ENCODE measurements around the gene HBA2.

The HBA2 gene

GRCh38 chr16:188674-189073 lies 16.0 kb downstream of the HBA2 start:
- no peak overlapping the region for H3K27ac ChIP-seq (ENCODE audit: poor library complexity, severe bottlenecking)
- H3K36me3 ChIP-seq (ENCODE audit: low read depth) = peaks cover 58% of the 10 kb centered on the region
- peak; percentile 37 for TF ChIP-seq CTCF (IDR thresholded peaks at IDR 0.05; ENCODE audit: poor library complexity, severe bottlenecking)
- no peaks in the 10 kb centered on the region for H3K9me3 ChIP-seq (ENCODE audit: severe bottlenecking)
- DNase-seq (ENCODE audit: low spot score) = no peak
- no peak overlapping the region for H3K4me3 ChIP-seq (ENCODE audit: severe bottlenecking)
- peak; percentile 33; the same call in 1 of the 3 replicates for ATAC-seq (ENCODE audit: low read depth)
- H3K4me1 ChIP-seq (ENCODE audit: insufficient read depth, poor library complexity, severe bottlenecking) = no peaks in the 10 kb centered on the region
- no peaks in the 10 kb centered on the region for H3K27me3 ChIP-seq (ENCODE audit: insufficient read depth, poor library complexity, severe bottlenecking)

- H3K36me3 ChIP-seq (ENCODE audit: low read depth) = peaks cover 68% of the 10 kb centered on the region
Observed at GRCh38 chr16:189604-190186, 17.0 kb downstream of the HBA2 start.

GRCh38 chr16:191831-192230 lies 19.2 kb downstream of the HBA2 start:
- Histone ChIP-seq H3K27ac (ENCODE audit: poor library complexity, severe bottlenecking) (no peak overlapping the region), H3K36me3 (ENCODE audit: low read depth) (peaks cover 88% of the 10 kb centered on the region), H3K4me1 (ENCODE audit: insufficient read depth, poor library complexity, severe bottlenecking) (no peaks in the 10 kb centered on the region), H3K9me3 (ENCODE audit: severe bottlenecking) (no peaks in the 10 kb centered on the region), H3K4me3 (ENCODE audit: severe bottlenecking) (no peak overlapping the region), H3K27me3 (ENCODE audit: insufficient read depth, poor library complexity, severe bottlenecking) (no peaks in the 10 kb centered on the region)
- ATAC-seq (ENCODE audit: low read depth) = no peak
- no peak for DNase-seq (ENCODE audit: low spot score)
- no peak for TF ChIP-seq CTCF (IDR thresholded peaks at IDR 0.05; ENCODE audit: poor library complexity, severe bottlenecking)

More at GRCh38 chr16:189604-190186, 17.0 kb downstream of the HBA2 start:
- H3K4me1 ChIP-seq (ENCODE audit: insufficient read depth, poor library complexity, severe bottlenecking) = no peaks in the 10 kb centered on the region
- DNase-seq (ENCODE audit: low spot score) (no peak), ATAC-seq (ENCODE audit: low read depth) (no peak)
- no peaks in the 10 kb centered on the region for H3K27me3 ChIP-seq (ENCODE audit: insufficient read depth, poor library complexity, severe bottlenecking)
- TF ChIP-seq CTCF (IDR thresholded peaks at IDR 0.05; ENCODE audit: poor library complexity, severe bottlenecking) = no peak
- no peak overlapping the region for H3K4me3 ChIP-seq (ENCODE audit: severe bottlenecking)
- no peaks in the 10 kb centered on the region for H3K9me3 ChIP-seq (ENCODE audit: severe bottlenecking)
- no peak overlapping the region for H3K27ac ChIP-seq (ENCODE audit: poor library complexity, severe bottlenecking)

GRCh38 chr16:192686-193085 lies 20.0 kb downstream of the HBA2 start:
- H3K36me3 ChIP-seq (ENCODE audit: low read depth) = peaks cover 89% of the 10 kb centered on the region
- no peaks in the 10 kb centered on the region for H3K9me3 ChIP-seq (ENCODE audit: severe bottlenecking)
- ATAC-seq (ENCODE audit: low read depth) (no peak), DNase-seq (ENCODE audit: low spot score) (no peak)
- H3K27ac ChIP-seq (ENCODE audit: poor library complexity, severe bottlenecking) = no peak overlapping the region
- no peak for TF ChIP-seq CTCF (IDR thresholded peaks at IDR 0.05; ENCODE audit: poor library complexity, severe bottlenecking)
- H3K4me1 ChIP-seq (ENCODE audit: insufficient read depth, poor library complexity, severe bottlenecking) = no peaks in the 10 kb centered on the region
- no peak overlapping the region for H3K4me3 ChIP-seq (ENCODE audit: severe bottlenecking)
- H3K27me3 ChIP-seq (ENCODE audit: insufficient read depth, poor library complexity, severe bottlenecking) = no peaks in the 10 kb centered on the region

GRCh38 chr16:193441-193840 lies 20.8 kb downstream of the HBA2 start:
- TF ChIP-seq CTCF (IDR thresholded peaks at IDR 0.05; ENCODE audit: poor library complexity, severe bottlenecking) = no peak
- Histone ChIP-seq H3K4me3 (ENCODE audit: severe bottlenecking) (no peak overlapping the region), H3K9me3 (ENCODE audit: severe bottlenecking) (no peaks in the 10 kb centered on the region), H3K27ac (ENCODE audit: poor library complexity, severe bottlenecking) (no peak overlapping the region), H3K4me1 (ENCODE audit: insufficient read depth, poor library complexity, severe bottlenecking) (no peaks in the 10 kb centered on the region), H3K27me3 (ENCODE audit: insufficient read depth, poor library complexity, severe bottlenecking) (no peaks in the 10 kb centered on the region), H3K36me3 (ENCODE audit: low read depth) (peaks cover 92% of the 10 kb centered on the region)
- no peak for ATAC-seq (ENCODE audit: low read depth)
- DNase-seq (ENCODE audit: low spot score) = no peak

Data from RWPE2 (cell line).